Measurements from ENCODE around the gene TPRA1. TPM values are rescaled to one million over a fixed set of nuclear protein-coding genes. Genes with fewer than 3 reads are reported as not detected.
A peak's percentile ranks its signal among the peaks of the same experiment; 100 is the strongest.

The TPRA1 gene
- total RNA-seq, 1 donor: 30.4 TPM

GRCh38 chr3:127615631-127616305 lies 25.2 kb upstream of the TPRA1 start:
- TF ChIP-seq CTCF (IDR thresholded peaks at IDR 0.05; ENCODE audit: extremely low read depth, low read depth, low read length): no peak
- H3K9me3 ChIP-seq (ENCODE audit: low read depth, low read length): no peaks in the 10 kb centered on the region
- no peak overlapping the region for H3K27ac ChIP-seq (ENCODE audit: low read depth, low read length)
- peaks cover 17% of the 10 kb centered on the region for H3K36me3 ChIP-seq (ENCODE audit: insufficient read depth, low read length)
- no peak overlapping the region for H3K4me3 ChIP-seq (ENCODE audit: insufficient read depth, low read length)
- no peak overlapping the region for H2AFZ ChIP-seq (ENCODE audit: low read length)
- H4K20me1 ChIP-seq (ENCODE audit: insufficient read depth, low read length): no peaks in the 10 kb centered on the region
- H3K79me2 ChIP-seq (ENCODE audit: insufficient read depth, low read length): no peaks in the 10 kb centered on the region
- peak; percentile 86 for DNase-seq (ENCODE audit: insufficient read length, low spot score, missing footprints)
- H3K4me2 ChIP-seq (ENCODE audit: insufficient read depth, low read length): no peak overlapping the region
- H3K27me3 ChIP-seq (ENCODE audit: insufficient read depth, low read length): no peaks in the 10 kb centered on the region
- H3K4me1 ChIP-seq (ENCODE audit: insufficient read depth, low read length): peaks cover 19% of the 10 kb centered on the region

- no peak for TF ChIP-seq CTCF (IDR thresholded peaks at IDR 0.05; ENCODE audit: extremely low read depth, low read depth, low read length)
- no peaks in the 10 kb centered on the region for H4K20me1 ChIP-seq (ENCODE audit: insufficient read depth, low read length)
- H3K27ac ChIP-seq (ENCODE audit: low read depth, low read length): no peak overlapping the region
- no peaks in the 10 kb centered on the region for H3K9me3 ChIP-seq (ENCODE audit: low read depth, low read length)
- peaks cover 23% of the 10 kb centered on the region for H3K36me3 ChIP-seq (ENCODE audit: insufficient read depth, low read length)
- DNase-seq (ENCODE audit: insufficient read length, low spot score, missing footprints): peak; percentile 26
- H3K4me1 ChIP-seq (ENCODE audit: insufficient read depth, low read length): peaks cover 19% of the 10 kb centered on the region
- H3K27me3 ChIP-seq (ENCODE audit: insufficient read depth, low read length): no peaks in the 10 kb centered on the region
- no peak overlapping the region for H3K4me3 ChIP-seq (ENCODE audit: insufficient read depth, low read length)
- no peak overlapping the region for H3K4me2 ChIP-seq (ENCODE audit: insufficient read depth, low read length)
- no peak overlapping the region for H2AFZ ChIP-seq (ENCODE audit: low read length)
- no peaks in the 10 kb centered on the region for H3K79me2 ChIP-seq (ENCODE audit: insufficient read depth, low read length)
Observed at GRCh38 chr3:127614928-127615589, 24.5 kb upstream of the TPRA1 start.

- no peak overlapping the region for H2AFZ ChIP-seq (ENCODE audit: low read length)
- H3K36me3 ChIP-seq (ENCODE audit: insufficient read depth, low read length): peaks cover 28% of the 10 kb centered on the region
- H3K4me1 ChIP-seq (ENCODE audit: insufficient read depth, low read length): peaks cover 19% of the 10 kb centered on the region
- no peaks in the 10 kb centered on the region for H4K20me1 ChIP-seq (ENCODE audit: insufficient read depth, low read length)
- H3K9me3 ChIP-seq (ENCODE audit: low read depth, low read length): no peaks in the 10 kb centered on the region
- peak; percentile 76 for DNase-seq (ENCODE audit: insufficient read length, low spot score, missing footprints)
- H3K27me3 ChIP-seq (ENCODE audit: insufficient read depth, low read length): no peaks in the 10 kb centered on the region
- H3K79me2 ChIP-seq (ENCODE audit: insufficient read depth, low read length): no peaks in the 10 kb centered on the region
- H3K4me3 ChIP-seq (ENCODE audit: insufficient read depth, low read length): no peak overlapping the region
- no peak overlapping the region for H3K4me2 ChIP-seq (ENCODE audit: insufficient read depth, low read length)
- no peak for TF ChIP-seq CTCF (IDR thresholded peaks at IDR 0.05; ENCODE audit: extremely low read depth, low read depth, low read length)
- H3K27ac ChIP-seq (ENCODE audit: low read depth, low read length): no peak overlapping the region
Observed at GRCh38 chr3:127613406-127613805, 22.9 kb upstream of the TPRA1 start.

- H3K79me2 ChIP-seq (ENCODE audit: insufficient read depth, low read length): no peaks in the 10 kb centered on the region
- no peaks in the 10 kb centered on the region for H3K27me3 ChIP-seq (ENCODE audit: insufficient read depth, low read length)
- no peak overlapping the region for H3K4me2 ChIP-seq (ENCODE audit: insufficient read depth, low read length)
- H3K4me1 ChIP-seq (ENCODE audit: insufficient read depth, low read length): peaks cover 19% of the 10 kb centered on the region
- peaks cover 29% of the 10 kb centered on the region for H3K36me3 ChIP-seq (ENCODE audit: insufficient read depth, low read length)
- DNase-seq (ENCODE audit: insufficient read length, low spot score, missing footprints): peak; percentile 43
- H2AFZ ChIP-seq (ENCODE audit: low read length): no peak overlapping the region
- H3K27ac ChIP-seq (ENCODE audit: low read depth, low read length): no peak overlapping the region
- no peaks in the 10 kb centered on the region for H3K9me3 ChIP-seq (ENCODE audit: low read depth, low read length)
- TF ChIP-seq CTCF (IDR thresholded peaks at IDR 0.05; ENCODE audit: extremely low read depth, low read depth, low read length): no peak
- no peaks in the 10 kb centered on the region for H4K20me1 ChIP-seq (ENCODE audit: insufficient read depth, low read length)
- H3K4me3 ChIP-seq (ENCODE audit: insufficient read depth, low read length): no peak overlapping the region
Observed at GRCh38 chr3:127612966-127613365, 22.4 kb upstream of the TPRA1 start.
